ENCODE results near the gene SLC1A7.

SLC1A7 gene

GRCh38 chr1:53088616-53089300 lies 53.7 kb downstream of the SLC1A7 start:
- DNase-seq: no peak

GRCh38 chr1:53087332-53088285 lies 54.8 kb downstream of the SLC1A7 start:
- DNase-seq: no peak

DNA sequence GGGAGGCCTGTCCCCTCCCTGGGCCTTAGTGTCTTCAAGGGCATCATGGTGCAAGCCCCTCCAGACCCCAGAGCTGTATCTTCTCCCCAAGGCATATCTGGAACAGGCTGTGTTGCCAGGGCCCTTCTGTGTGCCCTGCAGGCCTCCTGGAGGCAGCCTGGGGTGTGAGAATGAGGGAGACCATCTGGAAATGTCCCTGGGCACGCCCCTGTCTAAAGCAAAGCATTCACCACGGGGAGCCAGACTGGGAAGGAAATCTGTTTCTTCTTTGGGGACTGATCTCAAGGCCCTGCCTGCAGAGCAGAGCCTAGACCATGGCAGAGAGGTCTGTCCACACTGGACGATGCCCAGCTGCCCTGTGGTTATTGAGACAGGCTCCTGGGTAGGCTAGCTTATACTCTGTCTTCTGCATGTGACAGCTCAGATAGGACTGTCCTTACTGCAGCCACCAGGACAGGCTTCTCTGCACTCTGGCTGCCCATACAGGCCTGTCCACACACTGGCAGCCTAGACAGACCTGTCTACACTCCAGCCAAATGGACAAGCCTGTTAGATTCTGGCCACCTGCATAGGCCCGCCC lies 55.9 kb downstream of the SLC1A7 start:
- DNase-seq: no peak

GRCh38 chr1:53085405-53085804 lies 57.0 kb downstream of the SLC1A7 start:
- no peak for DNase-seq

DNA sequence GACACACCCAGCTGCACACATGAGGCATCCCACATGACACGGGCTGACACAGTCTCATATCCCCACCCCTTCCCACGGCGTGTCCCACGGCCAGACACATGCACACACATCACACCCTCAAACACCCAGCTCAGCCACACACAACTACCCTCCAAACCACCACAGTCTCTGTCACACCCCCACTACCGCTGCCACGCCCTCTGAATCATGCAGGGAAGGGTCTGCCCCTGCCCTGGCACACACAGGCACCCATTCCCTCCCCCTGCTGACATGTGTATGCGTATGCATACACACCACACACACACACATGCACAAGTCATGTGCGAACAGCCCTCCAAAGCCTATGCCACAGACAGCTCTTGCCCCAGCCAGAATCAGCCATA lies 57.9 kb downstream of the SLC1A7 start:
- no peak for DNase-seq

DNA sequence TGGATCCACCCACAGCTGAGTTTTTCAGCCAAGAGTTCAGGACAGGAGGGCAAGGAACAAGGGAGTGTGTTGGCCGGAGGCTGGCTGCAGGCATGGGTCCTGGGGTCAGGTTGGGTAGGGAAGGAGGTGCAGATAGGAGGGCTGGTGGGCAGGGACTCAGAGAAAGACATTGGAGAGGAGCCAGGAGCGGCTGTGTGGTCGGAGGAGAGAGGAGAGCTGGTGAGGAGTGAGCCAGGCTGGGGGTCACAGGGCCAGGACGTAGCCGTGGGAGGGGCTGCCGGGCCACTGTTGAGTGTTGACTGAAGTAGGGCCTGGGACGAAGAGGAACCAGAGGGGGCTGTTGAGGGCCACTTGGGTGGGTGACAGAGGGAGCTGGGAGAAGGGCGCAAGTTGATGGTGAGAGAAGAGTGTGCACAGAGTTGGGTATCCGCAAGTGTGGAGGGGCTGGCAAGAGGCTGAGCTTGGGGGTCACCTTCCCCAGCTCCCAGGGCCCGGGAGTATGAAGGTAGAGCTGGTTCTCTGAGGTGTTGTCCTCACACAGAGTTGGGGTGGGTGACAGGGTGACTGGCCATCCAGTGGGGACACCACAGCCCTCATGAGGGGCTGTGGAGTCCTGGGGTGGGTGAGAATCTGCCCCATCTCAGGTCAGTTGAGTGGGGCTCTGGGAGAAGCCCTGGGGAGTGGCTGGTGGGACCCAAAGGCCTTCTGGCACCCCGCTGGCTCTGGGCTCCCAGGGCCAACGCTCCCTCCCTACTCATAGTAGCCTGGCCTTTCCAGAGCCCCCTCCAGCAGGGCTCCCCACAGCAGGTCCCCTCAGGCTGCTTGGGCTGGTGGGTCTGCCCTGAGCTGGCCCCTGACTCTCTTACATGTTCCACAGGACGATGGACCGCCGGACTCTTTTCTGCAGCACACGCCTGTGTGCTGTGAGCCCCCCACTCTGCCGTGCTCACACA lies 58.5 kb downstream of the SLC1A7 start:
- DNase-seq: no peak

DNA sequence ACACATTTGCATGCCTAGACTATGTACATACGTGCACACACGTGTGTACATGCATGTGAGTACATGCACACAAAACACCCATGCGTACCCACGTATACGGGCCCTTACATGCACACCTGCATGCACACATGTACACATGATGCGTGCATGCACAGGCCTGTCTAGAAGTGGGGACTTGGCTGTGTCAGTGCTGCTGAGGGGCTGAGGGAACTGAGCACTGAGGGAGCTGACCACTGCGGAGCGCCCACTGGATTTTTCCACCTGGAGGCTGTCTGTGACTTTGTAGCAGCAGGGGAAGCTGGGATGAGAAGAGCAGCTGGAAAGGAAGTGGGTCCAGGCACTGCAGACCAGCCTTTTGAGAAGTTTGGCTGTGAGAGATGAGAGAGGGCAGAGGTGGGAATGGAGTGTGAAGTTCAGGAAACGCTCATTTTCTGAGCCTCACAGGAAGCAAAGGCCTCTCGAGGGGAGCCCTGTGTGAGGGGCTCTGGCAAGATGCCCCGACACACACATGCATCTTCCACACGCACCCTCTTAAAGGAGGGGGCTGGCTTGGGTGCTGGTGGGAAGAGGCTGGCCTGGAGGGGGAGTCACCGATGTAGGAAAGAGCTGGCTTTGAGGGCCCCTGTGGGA lies 59.5 kb downstream of the SLC1A7 start:
- DNase-seq: no peak

- DNase-seq: no peak
These were observed 60.9 kb downstream of the SLC1A7 start for GRCh38 chr1:53081384-53082066.

DNA sequence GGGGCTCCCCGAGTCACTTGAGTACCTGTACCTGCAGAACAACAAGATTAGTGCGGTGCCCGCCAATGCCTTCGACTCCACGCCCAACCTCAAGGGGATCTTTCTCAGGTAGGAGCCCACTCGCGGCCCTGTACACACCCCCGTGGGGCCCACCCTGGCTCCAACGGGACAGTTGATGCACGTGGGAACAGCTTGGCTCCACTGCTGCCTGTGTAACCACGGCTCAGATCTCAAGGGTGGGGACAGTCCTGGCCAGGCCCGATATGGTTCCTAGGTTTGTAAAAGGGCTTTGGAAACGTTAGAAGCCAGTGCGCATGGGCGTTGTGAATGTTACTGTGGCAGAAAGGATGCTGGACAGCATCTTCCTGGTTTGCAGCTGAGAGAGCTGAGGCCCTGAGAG lies 61.7 kb downstream of the SLC1A7 start:
- DNase-seq: no peak

- no peak for DNase-seq
These were observed 62.4 kb downstream of the SLC1A7 start for GRCh38 chr1:53080041-53080440.

- DNase-seq: no peak
These were observed 63.2 kb downstream of the SLC1A7 start for GRCh38 chr1:53079251-53079650.

DNA sequence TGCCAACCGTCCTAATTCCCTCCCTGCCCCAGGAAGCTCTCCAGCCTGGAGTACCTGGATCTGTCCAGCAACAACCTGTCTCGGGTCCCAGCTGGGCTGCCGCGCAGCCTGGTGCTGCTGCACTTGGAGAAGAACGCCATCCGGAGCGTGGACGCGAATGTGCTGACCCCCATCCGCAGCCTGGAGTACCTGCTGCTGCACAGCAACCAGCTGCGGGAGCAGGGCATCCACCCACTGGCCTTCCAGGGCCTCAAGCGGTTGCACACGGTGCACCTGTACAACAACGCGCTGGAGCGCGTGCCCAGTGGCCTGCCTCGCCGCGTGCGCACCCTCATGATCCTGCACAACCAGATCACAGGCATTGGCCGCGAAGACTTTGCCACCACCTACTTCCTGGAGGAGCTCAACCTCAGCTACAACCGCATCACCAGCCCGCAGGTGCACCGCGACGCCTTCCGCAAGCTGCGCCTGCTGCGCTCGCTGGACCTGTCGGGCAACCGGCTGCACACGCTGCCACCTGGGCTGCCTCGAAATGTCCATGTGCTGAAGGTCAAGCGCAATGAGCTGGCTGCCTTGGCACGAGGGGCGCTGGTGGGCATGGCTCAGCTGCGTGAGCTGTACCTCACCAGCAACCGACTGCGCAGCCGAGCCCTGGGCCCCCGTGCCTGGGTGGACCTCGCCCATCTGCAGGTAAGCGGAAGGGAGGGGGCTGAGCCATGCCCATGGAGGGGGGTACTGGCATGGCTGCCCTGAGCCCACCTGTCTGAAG lies 63.9 kb downstream of the SLC1A7 start:
- no peak for DNase-seq

GRCh38 chr1:53077599-53077965 lies 64.9 kb downstream of the SLC1A7 start:
- DNase-seq: no peak

DNA sequence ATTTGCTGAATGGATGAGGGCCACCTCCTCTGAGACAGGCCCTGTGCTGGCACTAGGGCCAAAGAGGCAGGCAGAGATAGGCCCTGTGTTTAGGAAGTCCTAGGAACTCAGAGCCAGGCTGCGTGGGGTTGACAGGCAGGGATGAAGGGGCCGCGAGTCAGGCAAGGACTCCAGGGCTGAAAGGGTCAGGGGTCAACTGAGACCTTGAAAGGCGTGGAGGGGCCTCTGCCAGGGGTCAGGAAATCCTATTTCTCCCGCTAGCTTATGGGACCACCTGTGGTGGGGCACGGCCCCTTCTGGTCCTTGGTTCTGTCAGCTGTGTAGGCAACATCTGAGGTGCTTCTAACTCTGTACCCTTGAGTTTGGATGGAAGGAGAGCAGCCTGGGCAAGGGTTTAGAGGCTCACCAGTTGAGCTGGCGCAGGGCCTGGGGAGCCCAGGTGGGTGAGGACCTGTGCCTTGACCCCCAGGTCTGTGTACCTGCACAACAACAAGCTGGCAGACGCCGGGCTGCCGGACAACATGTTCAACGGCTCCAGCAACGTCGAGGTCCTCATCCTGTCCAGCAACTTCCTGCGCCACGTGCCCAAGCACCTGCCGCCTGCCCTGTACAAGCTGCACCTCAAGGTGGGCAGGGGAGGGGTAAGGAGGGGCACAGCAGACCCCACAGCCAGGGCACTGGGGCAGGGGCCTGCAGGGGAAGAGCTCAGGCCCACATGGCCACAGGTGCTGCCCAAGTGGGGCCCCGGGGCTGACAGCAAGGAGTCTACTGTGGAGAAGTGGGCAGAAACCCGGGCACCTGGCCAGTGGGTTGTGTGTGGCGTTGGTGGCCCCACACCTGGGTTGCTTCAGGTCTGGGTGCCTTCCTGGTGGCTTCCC lies 65.5 kb downstream of the SLC1A7 start:
- no peak for DNase-seq

GRCh38 chr1:53076165-53076564 lies 66.3 kb downstream of the SLC1A7 start:
- DNase-seq: no peak

- DNase-seq: no peak
These were observed 66.7 kb downstream of the SLC1A7 start for GRCh38 chr1:53075761-53076163.

GRCh38 chr1:53075206-53075605 lies 67.2 kb downstream of the SLC1A7 start:
- no peak for DNase-seq

DNA sequence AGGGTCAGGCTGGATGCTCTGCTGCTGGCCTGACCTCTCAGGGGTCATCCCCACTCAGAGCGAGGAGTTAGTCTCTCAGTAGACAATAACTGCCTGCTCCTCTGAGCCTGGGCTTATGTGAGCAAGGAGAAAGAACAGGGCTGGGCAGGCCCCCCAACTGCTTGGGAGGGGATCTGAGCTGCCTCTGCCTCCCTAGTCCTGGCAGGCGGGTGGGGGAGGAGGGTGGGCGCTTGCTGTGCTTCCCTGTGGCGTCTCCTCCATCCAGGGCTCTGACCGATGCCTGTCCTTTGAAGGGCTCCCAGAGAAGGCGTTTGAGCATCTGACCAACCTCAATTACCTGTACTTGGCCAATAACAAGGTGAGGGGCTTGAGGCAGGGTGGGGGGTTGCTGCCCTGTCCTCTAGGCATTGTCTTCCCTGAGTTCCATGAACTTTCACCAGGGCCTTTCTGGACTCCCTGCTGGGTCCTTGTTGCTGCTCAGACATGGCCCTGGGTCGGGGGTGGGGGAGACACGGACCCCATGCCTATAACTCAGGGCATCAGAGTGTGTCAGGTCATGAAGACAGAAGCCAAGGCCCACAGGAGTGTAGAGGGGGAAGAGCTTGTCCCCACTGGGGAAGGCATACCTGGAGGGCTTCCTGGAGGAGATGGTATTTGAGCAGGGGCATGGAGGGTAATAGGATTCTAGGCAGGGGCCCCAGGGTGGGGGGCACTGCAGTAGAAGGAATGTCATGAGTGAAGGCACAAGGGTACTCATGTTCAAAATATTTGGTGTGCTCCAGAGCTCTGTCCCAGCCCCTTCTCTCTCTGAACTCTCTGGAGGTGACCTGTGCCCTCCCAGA lies 67.9 kb downstream of the SLC1A7 start:
- DNase-seq: no peak

DNA sequence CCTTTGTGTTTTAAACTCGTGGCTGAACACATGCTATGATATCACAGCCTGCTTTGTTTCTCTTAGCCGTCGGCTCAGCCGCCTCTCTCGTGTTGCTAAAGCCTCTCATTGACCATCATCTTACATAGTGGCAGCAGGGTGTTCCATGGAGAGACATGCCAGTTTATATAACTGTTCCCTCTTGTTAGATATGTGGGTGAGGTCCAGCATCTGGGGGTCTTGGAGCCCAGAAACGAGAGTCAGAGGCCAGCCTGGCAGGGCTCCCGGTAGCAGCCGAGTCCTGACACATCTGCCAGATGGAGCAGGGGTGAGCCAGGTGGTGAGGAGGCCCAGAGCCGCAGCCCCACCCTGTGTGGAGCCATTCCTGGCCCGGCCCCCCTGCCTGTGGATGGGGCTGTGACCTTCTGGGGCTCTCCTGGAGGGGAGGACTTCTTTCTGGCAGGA lies 68.5 kb downstream of the SLC1A7 start:
- DNase-seq: no peak
